MM.1S (cell line): Measurements from ENCODE around the gene HELB.

Experiments
- DNase-seq: peaks from one replicate; pipeline ENCODE4 v3.0.0-alpha.2; 2015
- H2AFZ ChIP-seq: fragments of 300-600 bp; sonication (generic); 2 replicates; pipeline ENCODE4 v1.6.0; 2016; ENCODE audit warnings: antibody characterized with exemption, low read length
- H3F3A ChIP-seq: fragments of 300-600 bp; sonication (generic); 2 replicates; pipeline ENCODE4 v1.6.1; 2016; ENCODE audit warnings: mild to moderate bottlenecking, antibody characterized with exemption, low read length, moderate library complexity, mixed read lengths; ENCODE audit not compliant: insufficient read depth
- H3K27ac ChIP-seq: fragments of 300-600 bp; sonication (generic); 2 replicates; pipeline ENCODE4 v1.5.1; 2016; ENCODE audit warnings: mild to moderate bottlenecking, low read length
- H3K27me3 ChIP-seq: fragments of 300-600 bp; sonication (generic); replicated peaks from 2 replicates; pipeline ENCODE4 v1.6.0; 2016; ENCODE audit warnings: low read length; ENCODE audit not compliant: insufficient read depth
- H3K36me3 ChIP-seq: fragments of 300-600 bp; sonication (generic); replicated peaks from 2 replicates; pipeline ENCODE4 v1.6.1; 2016; ENCODE audit warnings: mild to moderate bottlenecking, low read length, mixed read lengths; ENCODE audit not compliant: insufficient read depth
- H3K4me1 ChIP-seq: fragments of 300-600 bp; sonication (generic); 2 replicates; pipeline ENCODE4 v1.6.1; 2016; ENCODE audit warnings: low read length, mixed read lengths
- H3K4me2 ChIP-seq: fragments of 300-600 bp; sonication (generic); 2 replicates; pipeline ENCODE4 v1.6.0; 2016; ENCODE audit warnings: low read depth, low read length
- H3K4me3 ChIP-seq: fragments of 300-600 bp; sonication (generic); 2 replicates; pipeline ENCODE4 v1.5.1; 2016; ENCODE audit warnings: low read length, mixed read lengths
- H3K79me2 ChIP-seq: fragments of 300-600 bp; sonication (generic); 2 replicates; pipeline ENCODE4 v1.6.1; 2016; ENCODE audit warnings: mixed run types, low read length, mixed read lengths
- H3K9ac ChIP-seq: fragments of 300-600 bp; sonication (generic); 2 replicates; pipeline ENCODE4 v1.6.1; 2016; ENCODE audit warnings: low read length, mixed read lengths
- H3K9me2 ChIP-seq: fragments of 300-600 bp; sonication (generic); replicated peaks from 2 replicates; pipeline ENCODE4 v1.6.1; 2016; ENCODE audit warnings: mild to moderate bottlenecking, low read length, mixed read lengths; ENCODE audit not compliant: insufficient read depth
- H3K9me3 ChIP-seq: fragments of 300-600 bp; sonication (generic); replicated peaks from 2 replicates; pipeline ENCODE4 v1.6.1; 2016; ENCODE audit warnings: mild to moderate bottlenecking, low read length, mixed read lengths; ENCODE audit not compliant: insufficient read depth
- H4K20me1 ChIP-seq: fragments of 300-600 bp; sonication (generic); 2 replicates; pipeline ENCODE4 v1.6.1; 2016; ENCODE audit warnings: mild to moderate bottlenecking, low read length, moderate library complexity, mixed read lengths; ENCODE audit not compliant: insufficient read depth
- EZH2 ChIP-seq: fragments of 300-600 bp; sonication (generic); optimal IDR thresholded peaks from 2 replicates; pipeline ENCODE3; 2017; ENCODE audit warnings: low read depth, mild to moderate bottlenecking, antibody characterized with exemption, low read length, mixed read lengths
- EZH2phosphoT487 ChIP-seq: fragments of 300-600 bp; sonication (generic); IDR thresholded peaks from 2 replicates; pipeline ENCODE4 v1.6.1; 2018; ENCODE audit warnings: antibody characterized with exemption, low read length
- TF ChIP-seq, protein P1 (sequence below): fragments of 300-600 bp; sonication (generic); IDR thresholded peaks from 2 replicates; pipeline ENCODE4 v1.5.1; 2016; ENCODE audit warnings: antibody characterized with exemption, low read length, mixed read lengths

Gene HELB

DNA sequence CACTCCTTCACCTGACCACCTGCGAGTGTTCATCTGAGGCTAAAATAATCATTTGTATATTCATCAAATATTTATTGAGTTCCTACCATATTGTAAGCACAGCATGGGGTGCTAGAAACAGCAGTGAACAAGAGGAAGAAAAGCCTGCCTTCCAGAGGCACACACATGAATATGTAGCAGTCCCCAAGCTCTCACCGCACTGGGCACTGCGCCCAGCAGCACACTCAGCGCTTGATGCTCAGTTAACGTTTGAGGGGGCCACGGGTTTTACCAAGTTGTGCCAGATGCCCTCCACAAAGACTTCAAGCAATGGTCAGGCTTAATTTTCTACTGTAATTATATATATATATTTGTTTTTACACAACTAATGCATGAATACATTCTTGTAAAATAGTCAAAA lies 52.0 kb downstream of the HELB start:
- Histone ChIP-seq H3F3A (no peaks in the 10 kb centered on the region), H4K20me1 (no peaks in the 10 kb centered on the region), H3K27ac (no peak overlapping the region), H3K4me3 (no peak overlapping the region), H3K9ac (no peak overlapping the region), H3K27me3 (no peaks in the 10 kb centered on the region), H3K79me2 (no peaks in the 10 kb centered on the region), H3K9me2 (no peaks in the 10 kb centered on the region), H3K36me3 (no peaks in the 10 kb centered on the region), H3K4me2 (no peak overlapping the region), H3K4me1 (no peaks in the 10 kb centered on the region), H2AFZ (no peak overlapping the region), H3K9me3 (no peaks in the 10 kb centered on the region)
- TF ChIP-seq EZH2phosphoT487: no peak
- TF ChIP-seq, protein P1, sequence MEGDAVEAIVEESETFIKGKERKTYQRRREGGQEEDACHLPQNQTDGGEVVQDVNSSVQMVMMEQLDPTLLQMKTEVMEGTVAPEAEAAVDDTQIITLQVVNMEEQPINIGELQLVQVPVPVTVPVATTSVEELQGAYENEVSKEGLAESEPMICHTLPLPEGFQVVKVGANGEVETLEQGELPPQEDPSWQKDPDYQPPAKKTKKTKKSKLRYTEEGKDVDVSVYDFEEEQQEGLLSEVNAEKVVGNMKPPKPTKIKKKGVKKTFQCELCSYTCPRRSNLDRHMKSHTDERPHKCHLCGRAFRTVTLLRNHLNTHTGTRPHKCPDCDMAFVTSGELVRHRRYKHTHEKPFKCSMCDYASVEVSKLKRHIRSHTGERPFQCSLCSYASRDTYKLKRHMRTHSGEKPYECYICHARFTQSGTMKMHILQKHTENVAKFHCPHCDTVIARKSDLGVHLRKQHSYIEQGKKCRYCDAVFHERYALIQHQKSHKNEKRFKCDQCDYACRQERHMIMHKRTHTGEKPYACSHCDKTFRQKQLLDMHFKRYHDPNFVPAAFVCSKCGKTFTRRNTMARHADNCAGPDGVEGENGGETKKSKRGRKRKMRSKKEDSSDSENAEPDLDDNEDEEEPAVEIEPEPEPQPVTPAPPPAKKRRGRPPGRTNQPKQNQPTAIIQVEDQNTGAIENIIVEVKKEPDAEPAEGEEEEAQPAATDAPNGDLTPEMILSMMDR: no peak
- TF ChIP-seq EZH2: no peak
- no peak for DNase-seq

DNA sequence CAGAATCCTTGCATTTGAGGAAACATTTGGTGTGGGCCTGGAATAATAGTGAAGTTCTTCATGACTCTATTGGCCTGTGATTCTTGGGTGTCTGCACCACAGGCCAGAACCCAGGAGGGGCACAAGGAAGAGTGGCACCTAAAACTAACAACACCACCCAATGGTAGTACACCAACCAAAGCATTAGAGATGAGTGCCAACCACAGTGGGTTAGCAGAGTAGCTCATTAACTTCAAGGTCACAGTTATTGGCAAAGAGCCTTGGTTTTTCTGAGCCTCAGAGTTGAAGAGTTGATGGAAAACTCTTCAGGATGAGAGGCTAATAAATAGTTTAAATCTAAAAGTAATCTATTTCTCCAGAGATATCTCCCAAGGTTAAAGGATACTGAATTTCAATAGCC lies 57.0 kb downstream of the HELB start:
- Histone ChIP-seq H2AFZ (no peak overlapping the region), H3K4me2 (no peak overlapping the region), H3K79me2 (no peaks in the 10 kb centered on the region), H3K4me3 (no peak overlapping the region), H3F3A (no peaks in the 10 kb centered on the region), H3K36me3 (no peaks in the 10 kb centered on the region), H3K4me1 (no peaks in the 10 kb centered on the region), H4K20me1 (no peaks in the 10 kb centered on the region), H3K27ac (no peak overlapping the region), H3K27me3 (no peaks in the 10 kb centered on the region), H3K9me2 (no peaks in the 10 kb centered on the region), H3K9me3 (no peaks in the 10 kb centered on the region), H3K9ac (no peak overlapping the region)
- no peak for DNase-seq
- TF ChIP-seq EZH2 (no peak), EZH2phosphoT487 (no peak)
- TF ChIP-seq, protein P1: no peak

DNA sequence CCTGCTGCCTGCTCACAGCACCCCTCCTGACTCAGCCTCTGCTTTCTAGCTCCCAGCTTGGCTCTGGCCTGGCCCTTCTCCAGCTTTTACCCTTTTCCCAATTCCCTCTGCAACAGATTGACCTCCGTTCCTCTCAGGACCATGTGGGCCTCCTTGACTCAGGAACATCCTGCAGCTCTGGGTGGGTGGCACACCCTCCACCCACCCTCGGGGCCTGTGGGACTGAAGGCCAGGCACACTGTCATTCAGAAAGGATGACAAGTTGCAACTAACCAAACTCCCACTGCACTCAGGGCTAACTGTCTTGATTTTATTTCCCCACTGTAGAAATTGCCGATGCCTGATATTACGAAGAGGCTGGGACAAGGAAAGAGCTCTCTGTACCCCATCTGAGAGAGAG lies 59.4 kb downstream of the HELB start:
- Histone ChIP-seq H3K27ac (no peak overlapping the region), H4K20me1 (no peaks in the 10 kb centered on the region), H3K9me3 (no peaks in the 10 kb centered on the region), H3K4me2 (no peak overlapping the region), H3K36me3 (no peaks in the 10 kb centered on the region), H2AFZ (no peak overlapping the region), H3K9ac (no peak overlapping the region), H3F3A (no peaks in the 10 kb centered on the region), H3K79me2 (no peaks in the 10 kb centered on the region), H3K27me3 (no peaks in the 10 kb centered on the region), H3K9me2 (no peaks in the 10 kb centered on the region), H3K4me3 (no peak overlapping the region), H3K4me1 (no peaks in the 10 kb centered on the region)
- TF ChIP-seq EZH2phosphoT487 (no peak), EZH2 (no peak)
- TF ChIP-seq, protein P1: no peak
- DNase-seq: no peak
